Body of pancreas (tissue), 4 donors: ENCODE data around the gene PFN3.

ENCODE experiments used
- CTCF ChIP-seq, 7 experiments: fragments of 450-650 bp in 4 of 7; fragments of 200-600 bp in 3 of 7; sonication (generic) in 3 of 7; IDR thresholded peaks; one replicate each; pipeline ENCODE4 v1.5.1; 2016 to 2019; ENCODE audit warnings: antibody characterized with exemption in 7 of 7
- POLR2A ChIP-seq, 3 donors: fragments of 450-650 bp; IDR thresholded peaks; one replicate each; pipeline ENCODE4 v1.6.1; 2016; ENCODE audit warnings: antibody characterized with exemption in 3 of 3, mild to moderate bottlenecking in 2 of 3

- TF ChIP-seq CTCF (IDR thresholded peaks at IDR 0.05) = no peak
- TF ChIP-seq POLR2A (IDR thresholded peaks at IDR 0.05) = no peak
Observed at GRCh38 chr5:177385720-177386119, 14.7 kb downstream of the PFN3 start.
